ENCODE results near the gene BAIAP2.
A peak's percentile ranks its signal among the peaks of the same experiment; 100 is the strongest.

BAIAP2 gene, protein sequence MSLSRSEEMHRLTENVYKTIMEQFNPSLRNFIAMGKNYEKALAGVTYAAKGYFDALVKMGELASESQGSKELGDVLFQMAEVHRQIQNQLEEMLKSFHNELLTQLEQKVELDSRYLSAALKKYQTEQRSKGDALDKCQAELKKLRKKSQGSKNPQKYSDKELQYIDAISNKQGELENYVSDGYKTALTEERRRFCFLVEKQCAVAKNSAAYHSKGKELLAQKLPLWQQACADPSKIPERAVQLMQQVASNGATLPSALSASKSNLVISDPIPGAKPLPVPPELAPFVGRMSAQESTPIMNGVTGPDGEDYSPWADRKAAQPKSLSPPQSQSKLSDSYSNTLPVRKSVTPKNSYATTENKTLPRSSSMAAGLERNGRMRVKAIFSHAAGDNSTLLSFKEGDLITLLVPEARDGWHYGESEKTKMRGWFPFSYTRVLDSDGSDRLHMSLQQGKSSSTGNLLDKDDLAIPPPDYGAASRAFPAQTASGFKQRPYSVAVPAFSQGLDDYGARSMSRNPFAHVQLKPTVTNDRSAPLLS

DNA sequence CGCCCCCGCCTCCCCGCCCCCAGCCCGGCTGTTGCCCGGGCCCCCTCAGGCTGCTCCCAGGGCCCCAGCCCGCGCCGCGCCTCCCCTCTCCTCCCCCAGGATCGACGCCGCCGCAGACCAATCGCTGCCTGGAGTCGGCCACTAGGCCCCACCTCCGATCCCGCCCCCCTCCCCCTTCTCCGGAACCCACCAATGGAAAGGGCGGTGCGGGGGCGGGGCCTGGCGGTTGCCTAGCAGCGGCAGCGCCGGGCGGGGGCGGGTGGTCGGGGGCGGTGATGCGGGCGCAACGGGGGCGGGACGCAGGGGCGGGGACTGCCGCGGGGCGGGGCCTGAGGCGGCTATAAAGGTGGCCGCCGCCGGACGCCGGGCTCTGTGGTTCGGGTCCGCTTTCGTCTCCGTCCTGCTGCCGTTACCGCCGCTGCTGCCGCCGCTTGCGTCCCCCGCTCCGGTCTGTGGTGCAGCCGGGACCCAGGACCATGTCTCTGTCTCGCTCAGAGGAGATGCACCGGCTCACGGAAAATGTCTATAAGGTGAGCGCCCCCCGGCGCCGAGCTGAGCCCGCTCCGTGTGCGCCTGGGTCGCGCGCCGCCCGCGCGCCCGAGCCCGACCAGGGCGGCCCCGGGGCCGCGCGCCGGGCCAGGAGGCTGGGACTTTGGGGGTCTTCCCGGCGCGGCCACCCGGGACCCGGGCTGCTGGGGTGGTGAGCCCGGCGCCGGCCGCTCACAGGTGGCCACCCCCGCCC is at the start of gene BAIAP2:
TSS of gene BAIAP2 (plus strand) at position 373 of the 742 bp plus-strand sequence. CDS start at position 477, 104 bp downstream.
- peak; percentile 95 to 97 for DNase-seq

DNA sequence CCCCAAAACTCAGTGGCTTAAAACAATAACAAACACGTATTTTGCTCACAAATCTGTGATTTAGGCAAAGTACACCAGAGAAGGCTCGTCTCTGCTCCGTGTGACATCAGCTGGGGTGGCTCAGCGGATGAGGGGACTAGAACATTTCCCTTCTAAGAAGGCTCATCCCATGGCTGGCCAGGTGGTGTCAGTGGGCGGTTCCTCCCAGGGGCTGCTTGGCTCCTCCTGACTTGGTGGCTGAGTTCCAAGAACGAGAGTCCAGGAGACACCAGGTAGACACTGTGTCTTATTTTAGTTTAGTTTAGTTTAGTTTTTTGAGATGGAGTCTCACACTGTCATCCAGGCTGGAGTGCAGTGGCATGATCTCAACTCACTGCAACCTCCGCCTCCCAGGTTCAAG is 48.9 kb upstream of the BAIAP2 start:
- DNase-seq = no peak

DNA sequence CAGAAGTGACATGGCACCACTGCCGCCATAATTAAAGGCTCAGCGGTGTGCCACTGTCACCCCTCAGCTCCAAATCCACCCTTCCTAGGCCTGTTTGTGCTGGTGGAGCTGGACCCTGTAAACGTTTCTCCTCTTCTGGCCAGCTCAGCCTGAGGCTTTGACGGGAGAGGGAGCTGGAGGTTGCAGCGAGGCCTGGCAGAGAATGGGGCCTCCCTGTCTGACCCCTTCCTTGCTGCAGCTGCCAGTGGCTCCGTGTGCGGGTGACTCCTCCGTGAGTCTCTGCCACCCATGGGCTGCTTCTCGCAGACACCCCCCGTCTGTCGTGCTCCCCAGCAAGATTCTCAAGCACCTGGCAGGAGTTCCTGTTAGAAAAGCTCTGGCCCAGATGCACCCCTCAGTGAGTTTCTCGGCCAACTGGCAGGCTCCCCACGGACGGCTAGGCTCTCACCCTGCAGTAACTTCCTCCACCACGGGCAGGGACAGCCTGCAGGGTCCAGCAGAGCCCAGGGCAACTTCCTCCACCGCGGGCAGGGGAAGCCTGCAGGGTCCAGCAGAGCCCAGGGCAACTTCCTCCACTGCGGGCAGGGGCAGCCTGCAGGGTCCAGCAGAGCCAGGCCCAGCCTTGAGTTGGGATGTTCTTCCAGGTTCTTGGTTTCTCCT is 48.0 kb upstream of the BAIAP2 start:
- peak in 1 of 2 donors; percentile 16 for DNase-seq

DNA sequence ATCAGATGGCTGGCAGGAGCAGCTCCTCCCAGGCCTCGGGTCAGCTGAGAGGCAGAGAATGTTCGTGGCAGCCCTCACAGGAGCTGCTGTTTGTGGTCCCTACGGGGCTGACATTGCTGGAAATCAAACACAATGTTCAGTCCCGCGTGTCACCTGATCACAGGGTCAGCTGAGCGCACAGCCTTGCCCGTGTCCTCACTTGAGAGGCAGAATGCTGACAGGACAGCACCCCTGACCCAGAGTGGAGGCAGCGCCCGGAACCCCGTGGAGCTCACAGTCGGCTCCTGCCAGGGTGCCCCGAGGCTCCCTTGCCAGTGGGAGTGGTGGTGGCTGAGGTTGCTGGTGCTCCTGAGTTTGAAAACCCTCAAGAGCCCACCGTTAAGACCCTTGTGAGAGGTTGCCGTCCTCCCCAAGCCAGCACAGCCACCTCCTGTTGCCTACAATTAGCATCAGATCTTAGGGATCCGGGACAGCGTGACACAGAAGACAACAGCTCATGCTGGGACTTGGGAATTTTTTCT is 47.0 kb upstream of the BAIAP2 start:
- DNase-seq = no peak

DNA sequence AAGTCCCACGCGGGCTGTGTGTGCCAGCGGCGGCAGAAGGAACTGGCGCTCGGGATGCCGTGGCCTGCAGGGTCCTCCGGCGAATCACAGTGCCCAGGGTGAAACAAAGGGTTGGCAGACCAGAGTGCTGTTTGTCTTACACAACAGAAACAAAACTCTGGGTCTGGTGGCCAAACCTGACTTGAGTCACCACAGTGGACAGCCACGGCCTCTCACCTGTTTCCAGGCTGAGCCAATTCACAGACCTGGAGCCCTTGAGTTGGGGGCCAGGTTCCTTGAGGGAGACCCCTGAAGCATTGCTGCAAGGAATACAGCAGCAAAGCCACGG is 45.4 kb upstream of the BAIAP2 start:
- DNase-seq = no peak

DNA sequence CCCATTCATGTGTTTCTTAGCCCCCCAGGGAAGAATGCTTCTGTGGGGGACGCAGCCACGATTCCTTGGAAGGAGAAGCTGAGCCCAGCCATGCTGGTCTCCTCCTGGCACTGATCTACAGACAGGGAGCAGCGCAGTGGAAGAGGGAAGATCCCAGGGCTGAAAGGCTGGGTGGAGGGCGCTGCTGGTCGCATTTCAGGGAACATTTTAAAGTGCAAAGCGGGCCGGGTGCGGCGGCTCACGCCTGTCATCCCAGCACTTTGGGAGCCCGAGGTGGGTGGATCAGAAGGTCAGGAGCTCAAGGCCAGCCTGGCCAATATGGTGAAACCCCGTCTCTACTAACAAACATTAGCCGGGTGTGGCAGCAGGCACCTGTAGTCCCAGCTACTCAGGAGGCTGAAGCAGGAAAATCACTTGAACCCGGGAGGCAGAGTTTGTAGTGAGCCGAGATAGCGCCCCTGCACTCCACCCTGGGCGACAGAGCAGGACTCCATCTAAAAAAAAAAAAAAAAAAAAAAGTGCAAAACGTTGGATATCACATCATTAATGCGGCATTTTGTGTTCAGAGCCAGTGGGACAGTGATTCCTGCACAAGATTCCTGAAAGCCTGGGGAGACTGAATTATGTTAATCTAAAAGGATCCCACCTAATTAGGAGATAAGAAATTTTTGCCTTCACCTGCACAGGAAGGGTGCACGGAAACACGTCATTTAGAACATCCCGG is 43.9 kb upstream of the BAIAP2 start:
- no peak for DNase-seq

DNA sequence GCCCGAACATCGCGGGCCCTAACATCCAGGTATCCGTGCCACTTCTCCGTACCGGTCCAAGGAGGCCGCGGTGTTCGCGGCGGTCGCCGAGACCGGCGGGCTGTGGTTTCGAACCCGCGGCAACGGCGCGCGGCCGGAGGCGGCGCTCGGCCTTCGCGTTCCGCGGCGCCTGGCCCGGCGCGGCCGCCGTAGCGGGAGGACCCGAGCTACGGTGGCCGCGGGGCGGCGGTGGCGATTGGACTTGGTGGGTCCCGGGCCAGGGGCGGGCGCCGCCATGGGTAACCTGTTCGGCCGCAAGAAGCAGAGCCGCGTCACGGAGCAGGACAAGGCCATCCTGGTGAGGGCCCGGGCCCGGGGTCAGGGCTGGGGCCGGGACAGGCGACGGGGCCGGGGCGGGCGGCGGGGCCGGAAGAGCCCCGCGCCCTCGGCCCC is 43.3 kb upstream of the BAIAP2 start, which contains the start of gene CHMP6:
TSS of gene CHMP6 (plus strand) at position 197 of the 432 bp plus-strand sequence. CDS start at position 275, 78 bp downstream.
- peak; percentile 70 to 81 for DNase-seq

DNA sequence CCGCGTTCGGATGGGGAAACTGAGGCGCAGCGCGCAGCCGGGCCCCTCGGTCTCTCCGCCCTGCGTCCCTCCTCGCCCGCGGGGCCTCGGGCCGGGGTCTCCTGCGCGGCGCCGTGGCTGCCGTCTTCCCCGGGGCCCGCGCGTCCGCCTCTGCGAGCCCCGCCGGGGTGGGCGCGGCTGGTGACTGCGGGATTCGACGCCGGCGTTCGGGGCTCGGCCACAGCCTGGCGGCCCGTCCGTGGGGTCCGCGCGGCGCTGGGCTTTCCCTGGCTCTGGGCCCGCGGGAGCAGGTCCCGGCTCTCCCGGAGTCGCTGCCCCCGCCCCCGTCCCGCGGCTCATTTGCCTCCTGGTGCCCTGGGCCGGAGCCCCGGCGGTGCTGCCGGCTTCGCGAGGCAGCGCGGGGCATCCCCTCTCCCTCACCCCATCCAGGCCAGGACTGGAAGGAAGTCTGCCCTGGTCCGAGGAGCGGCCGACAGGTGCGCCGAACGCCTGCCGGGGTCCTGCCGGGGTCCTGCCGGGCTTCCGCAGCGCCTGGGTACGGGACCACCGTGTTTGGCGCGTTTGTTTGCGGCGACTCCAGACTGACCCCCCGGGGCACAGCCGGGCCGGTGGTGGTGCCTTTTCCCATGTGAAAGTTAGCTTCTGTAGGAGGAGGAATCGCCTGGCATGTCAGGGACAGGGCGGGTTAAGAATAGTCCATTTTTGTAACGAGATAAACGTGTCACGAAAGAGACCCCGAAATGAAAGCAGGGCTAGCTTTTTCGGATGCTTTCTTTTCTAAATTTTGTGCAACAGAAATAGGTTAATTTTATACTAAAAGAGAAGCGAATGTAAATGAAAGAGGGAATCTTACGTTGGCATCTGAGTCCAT is 42.6 kb upstream of the BAIAP2 start:
- peak in 1 of 2 donors; percentile 8 for DNase-seq

DNA sequence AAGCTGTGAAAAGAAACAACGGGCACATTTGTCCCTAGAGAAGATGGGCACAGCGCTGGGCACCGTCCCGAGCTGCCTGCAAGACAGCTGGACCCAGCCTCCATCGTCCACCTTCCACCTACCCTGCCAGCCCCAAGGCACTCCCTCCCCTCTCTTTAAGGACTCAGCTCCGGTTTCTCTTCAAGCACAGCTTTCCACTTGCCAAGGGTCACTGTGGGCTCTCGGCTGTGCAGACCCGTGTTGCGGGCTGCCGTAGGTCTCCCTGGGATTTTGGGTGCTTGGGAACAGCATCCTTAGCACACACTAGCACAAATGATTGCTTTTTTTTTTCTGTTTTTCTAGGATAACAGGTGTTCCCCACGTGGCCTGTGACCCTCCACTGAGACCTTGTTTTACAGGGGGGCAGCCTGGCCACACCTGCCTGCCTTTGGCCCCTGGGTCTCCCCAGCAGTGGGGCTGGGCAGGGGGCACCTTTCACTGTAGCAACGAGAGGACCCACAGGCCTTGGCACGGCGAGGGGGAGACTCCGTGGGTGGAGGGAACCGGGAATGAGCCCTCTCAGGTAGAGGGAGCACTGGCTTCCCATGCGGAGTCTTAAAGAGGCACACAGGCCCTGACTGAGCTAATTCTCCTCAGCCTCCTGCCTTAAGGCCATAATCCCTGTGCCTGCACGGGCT is 41.9 kb upstream of the BAIAP2 start:
- DNase-seq = no peak

DNA sequence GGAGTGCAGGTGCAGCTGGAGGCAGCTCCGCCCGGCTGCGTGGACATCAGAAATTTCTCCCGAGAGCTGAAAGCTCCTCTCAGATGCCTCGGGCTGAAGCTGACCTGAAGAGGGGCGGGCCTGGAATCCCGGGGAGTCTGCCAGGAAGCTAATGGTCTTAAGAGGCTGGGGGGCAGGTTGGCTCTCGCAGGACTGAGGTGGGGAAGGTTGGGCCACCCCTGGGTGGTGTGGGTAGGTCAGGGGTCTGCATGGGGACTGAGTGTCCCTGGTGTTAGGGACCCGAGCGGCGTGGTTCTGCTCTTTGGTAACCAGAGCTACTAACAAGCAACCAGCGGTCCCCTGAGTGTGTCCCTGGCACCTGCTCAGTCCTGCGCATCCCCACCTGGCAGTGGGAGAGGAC is 39.8 kb upstream of the BAIAP2 start:
- no peak for DNase-seq

DNA sequence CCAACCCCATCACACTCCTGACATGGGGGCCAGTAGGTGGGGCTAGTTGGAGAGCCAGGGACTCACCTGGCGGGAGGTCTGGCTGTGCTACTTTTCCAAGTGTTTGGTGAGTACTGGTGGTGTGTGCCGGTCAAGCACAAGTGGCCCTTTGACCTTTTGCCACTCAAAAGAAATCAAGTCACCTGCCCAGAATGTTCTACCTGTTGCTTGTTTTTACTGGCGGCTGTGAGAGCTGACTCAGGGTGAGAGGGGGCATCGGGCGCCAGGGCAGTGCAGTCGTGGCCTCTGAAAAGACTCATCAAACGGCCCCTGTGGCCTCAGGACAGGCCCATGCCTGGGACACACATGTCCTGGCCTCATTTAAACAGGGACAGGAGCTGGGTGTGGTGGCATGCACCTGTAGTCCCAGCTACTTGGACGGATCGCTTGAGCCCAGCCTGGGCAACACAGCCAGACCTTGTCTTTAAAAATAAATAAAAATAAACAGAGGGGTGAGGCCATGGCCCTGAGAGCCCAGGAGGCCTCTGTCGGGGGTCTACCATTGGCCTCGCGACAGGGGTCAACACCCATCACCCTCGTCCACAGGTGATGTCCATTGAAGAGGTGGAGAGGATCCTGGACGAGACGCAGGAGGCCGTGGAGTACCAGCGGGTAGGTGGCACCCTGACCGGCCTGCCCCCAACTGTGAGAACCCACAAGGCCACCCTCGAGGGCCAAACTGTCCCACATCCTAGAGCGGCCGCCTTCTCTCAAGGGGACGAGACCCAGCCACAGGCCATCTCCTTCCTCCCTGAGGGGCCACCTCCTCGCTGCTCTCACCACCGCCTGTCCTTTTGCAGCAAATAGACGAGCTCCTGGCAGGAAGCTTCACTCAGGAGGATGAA is 38.3 kb upstream of the BAIAP2 start:
- no peak for DNase-seq

DNA sequence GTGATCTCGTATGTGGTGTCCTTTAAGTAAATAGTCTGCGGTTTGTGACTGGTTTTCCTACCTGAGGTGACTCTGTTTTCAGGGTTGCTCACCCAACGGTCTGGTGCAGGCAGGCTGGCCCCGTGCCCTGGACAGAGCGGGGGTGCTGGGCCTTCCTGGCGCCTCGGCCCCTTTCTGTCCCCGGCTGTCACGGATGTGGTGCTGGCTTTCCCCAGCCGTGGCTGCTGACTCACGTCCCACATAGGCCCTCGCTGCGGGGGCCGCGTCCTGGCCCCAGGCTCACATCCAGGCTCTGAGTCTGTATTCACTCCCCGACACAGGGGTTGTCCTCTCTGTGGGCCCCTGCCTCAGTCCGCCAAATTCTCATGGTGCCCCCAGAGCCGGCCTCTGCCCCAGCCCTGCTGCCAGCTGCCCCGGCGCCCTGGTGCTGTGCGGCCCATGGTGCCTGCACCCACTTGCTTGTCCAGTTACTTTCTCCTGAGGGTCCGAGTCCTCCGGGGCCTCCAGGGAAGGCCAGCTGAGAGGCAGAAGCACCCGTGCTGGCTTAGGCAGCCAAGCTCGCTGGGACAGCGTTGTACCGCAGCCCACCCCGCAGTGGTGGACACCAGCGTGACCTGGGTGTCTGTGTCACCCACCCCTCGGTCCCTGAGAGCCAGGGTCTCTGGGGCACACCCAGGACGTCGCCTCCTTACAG is 37.4 kb upstream of the BAIAP2 start:
- no peak for DNase-seq

DNA sequence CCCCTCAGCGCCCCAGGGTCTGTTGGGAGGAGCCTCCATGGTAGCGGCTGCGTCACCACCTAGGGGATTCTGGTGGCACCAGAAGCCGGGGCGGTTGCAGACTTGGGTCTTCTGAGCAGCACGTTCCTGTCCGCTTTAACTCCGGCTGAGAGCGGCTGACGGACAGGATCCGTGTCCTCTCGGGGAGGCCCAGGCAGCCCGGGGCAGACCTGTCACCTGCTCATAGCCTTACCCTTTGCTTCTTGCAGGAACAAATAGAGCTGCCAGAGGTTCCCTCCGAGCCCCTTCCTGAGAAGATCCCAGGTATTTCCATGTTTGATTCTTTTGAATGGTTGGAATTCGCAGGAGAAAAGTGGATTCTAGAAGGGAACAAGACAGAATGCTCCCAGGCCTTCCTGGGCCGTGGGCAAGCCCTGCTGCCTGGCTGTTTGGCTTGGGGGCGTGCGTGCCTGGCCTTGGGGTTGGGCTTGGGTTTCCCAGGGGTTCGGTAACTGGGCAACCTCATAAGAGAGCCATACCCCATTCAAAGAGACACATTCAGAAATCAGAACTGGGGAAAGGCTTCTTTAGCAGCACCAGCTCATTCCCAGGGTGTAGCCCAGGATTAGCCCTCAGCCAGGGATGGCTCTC is 36.7 kb upstream of the BAIAP2 start:
- DNase-seq = no peak

DNA sequence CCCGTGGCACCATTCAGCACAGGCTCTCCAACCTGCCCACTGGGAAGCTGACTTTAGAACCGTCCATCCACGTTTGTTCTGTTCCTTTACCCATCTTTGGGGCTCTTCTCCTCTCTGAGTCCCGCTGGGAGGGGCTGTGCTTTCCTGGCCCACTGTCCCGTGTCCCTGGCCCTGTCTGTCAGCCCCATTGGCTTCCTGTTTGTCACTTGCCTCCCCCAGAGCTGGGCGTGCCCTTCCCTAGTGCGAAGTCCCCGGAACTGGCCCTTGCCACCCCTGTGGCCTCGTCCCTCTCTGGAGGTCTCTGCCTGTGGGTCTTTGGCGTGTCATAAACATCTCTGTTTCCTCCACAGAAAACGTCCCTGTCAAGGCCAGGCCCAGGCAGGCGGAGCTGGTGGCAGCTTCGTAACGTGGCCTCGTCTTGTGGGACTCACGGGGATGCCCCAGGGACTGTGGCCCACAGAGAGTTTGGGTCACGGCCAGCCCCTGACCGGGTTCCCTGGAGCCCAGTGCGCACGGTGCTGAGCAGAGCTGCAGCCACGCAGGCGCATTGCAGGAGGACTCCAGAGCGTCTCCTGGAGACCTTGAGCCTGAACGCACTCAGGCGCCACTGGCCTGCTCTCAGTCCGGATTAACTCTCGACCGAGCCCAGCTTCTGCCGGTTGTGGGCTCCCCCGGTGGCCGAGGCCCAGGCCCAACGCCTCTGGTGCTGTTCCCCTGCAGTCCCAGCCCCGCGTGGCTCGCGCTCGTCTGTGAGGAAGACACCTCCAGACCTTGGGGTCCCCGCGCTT is 36.0 kb upstream of the BAIAP2 start:
- no peak for DNase-seq

DNA sequence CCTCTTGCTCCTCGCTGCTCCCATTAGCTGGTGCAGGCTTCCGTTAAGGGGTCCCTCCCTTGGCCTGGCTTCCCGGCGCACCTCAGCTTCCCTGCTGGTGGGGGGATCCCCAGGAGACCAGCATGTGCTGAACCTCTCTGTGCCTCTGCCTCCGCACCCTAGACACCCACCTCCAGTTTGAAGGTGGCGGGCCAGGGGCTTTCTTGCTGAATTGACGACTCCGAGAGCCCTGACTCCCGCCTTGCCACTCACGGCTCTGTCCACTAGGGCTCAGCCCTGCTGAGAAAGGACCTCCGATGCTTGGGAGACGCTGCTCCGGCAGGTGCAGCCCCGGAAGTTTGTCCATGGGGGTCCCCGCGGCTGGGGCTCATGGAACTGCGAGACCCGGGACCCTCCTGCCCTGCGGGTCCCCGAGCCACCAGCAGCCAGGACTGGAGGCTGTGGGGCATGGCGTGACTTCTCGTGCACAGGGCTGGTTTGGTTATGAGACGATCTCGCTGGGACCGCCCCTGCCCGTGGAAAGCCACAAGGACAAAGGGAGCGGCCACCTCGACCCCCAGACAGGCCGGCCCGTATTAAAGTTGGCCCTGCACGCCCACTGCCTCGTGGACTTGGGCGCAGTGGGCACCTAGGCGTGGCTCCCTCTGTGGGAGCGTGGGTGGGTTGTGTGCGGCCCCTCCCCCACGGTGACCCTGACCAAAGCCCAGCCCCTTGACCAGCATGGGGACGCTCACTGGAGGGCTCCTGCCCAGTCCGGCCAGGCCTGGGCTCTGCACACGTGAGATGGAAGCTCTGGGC is 35.2 kb upstream of the BAIAP2 start:
- no peak for DNase-seq

DNA sequence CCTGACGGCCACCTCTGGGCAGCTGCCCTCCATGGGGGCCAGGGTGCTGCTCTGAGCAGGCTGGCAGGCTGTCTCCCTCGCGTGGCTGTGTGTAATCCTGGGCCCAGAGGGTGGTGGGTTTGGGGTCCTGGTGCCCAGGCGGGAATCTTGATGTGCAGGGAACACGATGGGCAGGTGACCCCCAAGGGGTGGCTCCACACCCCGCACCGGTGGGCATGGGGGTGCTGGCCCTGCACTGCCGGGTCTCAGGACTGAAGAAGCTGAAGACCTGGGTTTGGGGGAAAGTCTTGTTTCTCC is 34.7 kb upstream of the BAIAP2 start:
- no peak for DNase-seq
